Endothelial cell of umbilical vein (primary cell): ENCODE results near the gene DPH2. TPM values are rescaled to one million over a fixed set of nuclear protein-coding genes. Genes with fewer than 3 reads are reported as not detected.

Source experiments
- BruUV-seq: library from RNA; stranded (reverse); fragments of 400-500 nt; replicated peaks from 2 replicates; lab custom pipeline; 2021; lab: Mats Ljungman, UMichigan
- CTCF ChIA-PET: fragments of 300-600, 350-600 bp; sonication (Branson Sonifier 250); formaldehyde crosslinking; loops from one replicate; lab custom pipeline; 2021; ENCODE audit warnings: antibody characterized with exemption, inconsistent platforms; lab: Charles Lee
- POLR2A ChIA-PET: fragments of 300-600, 350-600 bp; sonication (Branson Sonifier 250); formaldehyde crosslinking; loops from one replicate; lab custom pipeline; 2021; ENCODE audit warnings: antibody characterized with exemption, inconsistent platforms; lab: Charles Lee
- DNase-seq: peaks from one replicate; pipeline ENCODE4 v3.0.0-alpha.2; 2011; ENCODE audit warnings: low read depth, low spot score
- FAIRE-seq: peaks from 2 replicates; lab custom pipeline; 2011; peaks lifted over from hg19 to GRCh38; lab: Jason Lieb, UNC
- H2AFZ ChIP-seq: 2 replicates; pipeline ENCODE4 v1.6.0; 2012; ENCODE audit warnings: low read depth, low read length, control low read depth, inconsistent platforms
- H3K27ac ChIP-seq: 2 replicates; pipeline ENCODE4 v1.5.1; 2011; ENCODE audit warnings: low read depth, mild to moderate bottlenecking, control low read depth, low read length, moderate library complexity; ENCODE audit not compliant: insufficient read depth
- H3K27me3 ChIP-seq, 2 experiments: 2 replicates each; pipeline versions ENCODE4 v1.6.0 to v1.6.1; 2011; ENCODE audit warnings: low read length in 2 of 2, mixed read lengths in 1 of 2; ENCODE audit not compliant: control insufficient read depth in 2 of 2, insufficient read depth in 2 of 2
- H3K36me3 ChIP-seq, 2 experiments: 2 replicates in 1 of 2; 3 replicates in 1 of 2; pipeline ENCODE4 v1.5.1; 2011; ENCODE audit warnings: low read length in 2 of 2, mild to moderate bottlenecking in 1 of 2, moderate library complexity in 1 of 2; ENCODE audit not compliant: control insufficient read depth in 2 of 2, insufficient read depth in 2 of 2; ENCODE audit errors: extremely low read depth in 1 of 2
- H3K4me1 ChIP-seq: 3 replicates; pipeline ENCODE4 v1.5.1; 2011; ENCODE audit warnings: mild to moderate bottlenecking, low read length; ENCODE audit not compliant: control insufficient read depth, insufficient read depth; ENCODE audit errors: extremely low read depth
- H3K4me2 ChIP-seq: 2 replicates; pipeline ENCODE4 v1.6.1; 2011; ENCODE audit warnings: low read length, control low read depth, mixed read lengths; ENCODE audit not compliant: insufficient read depth
- H3K4me3 ChIP-seq, 3 experiments: fragments of 200-600 bp in 1 of 3; sonication (generic), shearing (Covaris generic) in 1 of 3; replicated peaks in 1 of 3; 2 replicates each; pipeline ENCODE4 v1.5.1; 2011 to 2016; ENCODE audit warnings: control low read depth in 3 of 3, low read length in 3 of 3, mild to moderate bottlenecking in 2 of 3, inconsistent platforms in 1 of 3, low read depth in 1 of 3, moderate library complexity in 1 of 3; ENCODE audit not compliant: insufficient read depth in 1 of 3
- H3K79me2 ChIP-seq: 2 replicates; pipeline ENCODE4 v1.6.0; 2012; ENCODE audit warnings: low read length, inconsistent platforms; ENCODE audit not compliant: control insufficient read depth, insufficient read depth
- H3K9ac ChIP-seq: replicated peaks from 2 replicates; pipeline ENCODE3; 2011; ENCODE audit warnings: low read length, control low read depth; ENCODE audit not compliant: insufficient read depth; ENCODE audit errors: extremely low read depth
- H3K9me1 ChIP-seq: replicated peaks from 3 replicates; pipeline ENCODE4 v1.6.0; 2011; ENCODE audit warnings: mild to moderate bottlenecking, low read length; ENCODE audit not compliant: control insufficient read depth, insufficient read depth; ENCODE audit errors: extremely low read depth
- H3K9me3 ChIP-seq: replicated peaks from 2 replicates; pipeline ENCODE4 v1.5.1; 2012; ENCODE audit warnings: low read length, inconsistent platforms; ENCODE audit not compliant: control insufficient read depth, insufficient read depth
- H4K20me1 ChIP-seq: replicated peaks from 2 replicates; pipeline ENCODE3; 2011; ENCODE audit warnings: mild to moderate bottlenecking, low read length; ENCODE audit not compliant: control insufficient read depth, insufficient read depth; ENCODE audit errors: extremely low read depth
- CTCF ChIP-seq, 2 donors: IDR thresholded peaks; 1 replicate in 1 of 2; 2 replicates in 1 of 2; pipeline ENCODE4 v1.5.1; 2011; ENCODE audit warnings: low read length in 2 of 2, mild to moderate bottlenecking in 2 of 2, moderate library complexity in 2 of 2, control low read depth in 1 of 2, inconsistent platforms in 1 of 2, low read depth in 1 of 2; ENCODE audit not compliant: insufficient read depth in 1 of 2; ENCODE audit errors: extremely low read depth in 1 of 2
- EZH2 ChIP-seq: IDR thresholded peaks from 2 replicates; pipeline ENCODE4 v1.6.1; 2012; ENCODE audit warnings: borderline replicate concordance, low read depth, mild to moderate bottlenecking, moderate library complexity, low read length, inconsistent platforms; ENCODE audit not compliant: severe bottlenecking
- FOS ChIP-seq: IDR thresholded peaks from 2 replicates; pipeline ENCODE4 v1.6.1; 2011; ENCODE audit warnings: mild to moderate bottlenecking, low read length, moderate library complexity, borderline replicate concordance; ENCODE audit not compliant: insufficient read depth
- GATA2 ChIP-seq: IDR thresholded peaks from 2 replicates; pipeline ENCODE4 v1.7.0; 2011; ENCODE audit warnings: low read depth, mild to moderate bottlenecking, moderate library complexity, mixed read lengths, low read length; ENCODE audit not compliant: insufficient read length, insufficient read depth
- JUN ChIP-seq: IDR thresholded peaks from 2 replicates; pipeline ENCODE4 v1.6.1; 2011; ENCODE audit warnings: borderline replicate concordance, low read depth; ENCODE audit not compliant: insufficient read length, insufficient read depth
- MYC ChIP-seq: IDR thresholded peaks from one replicate; pipeline ENCODE4 v1.6.1; 2011; ENCODE audit warnings: mild to moderate bottlenecking, low read depth, low read length
- POLR2A ChIP-seq: IDR thresholded peaks from 2 replicates; pipeline ENCODE4 v1.6.1; 2012; ENCODE audit warnings: low read depth, mild to moderate bottlenecking, control low read depth, low read length
- POLR2AphosphoS5 ChIP-seq: IDR thresholded peaks from 2 replicates; pipeline ENCODE4 v1.6.1; 2012; ENCODE audit warnings: low read depth, mild to moderate bottlenecking, control low read depth, low read length, moderate library complexity; ENCODE audit not compliant: insufficient read depth
- dilution Hi-C: fragments of 300-500 bp; cut with MboI; formaldehyde crosslinking; loops from one replicate; pipeline ENCODE4 v1.15.0; 2019; ENCODE audit warnings: low sequenced_read_pairs; ENCODE audit not compliant: extremely low pct_ligation_motif_present
- intact Hi-C: fragments of 100-400 bp; cut with micrococcal nuclease; formaldehyde crosslinking; loops from one replicate; pipeline ENCODE4 v1.10.0; 2022
- polyA plus RNA-seq, 4 experiments: library from polyadenylated mRNA; depleted of rRNA in 3 of 4; stranded (reverse) in 3 of 4; unstranded in 1 of 4; fragments of >200 nt; gene quantifications; 2 replicates each; pipeline versions ENCODE4 v1.2.1 to v1.2.3, GENCODE V29; 2011 to 2012; ENCODE audit warnings: missing spikeins in 1 of 4
- total RNA-seq: library from RNA; stranded (reverse); gene quantifications from 2 replicates; pipeline ENCODE4 v1.2.3, GENCODE V29; 2021
- TF ChIP-seq, protein P1 (sequence below): IDR thresholded peaks from 2 replicates; pipeline ENCODE4 v1.6.1; 2011; ENCODE audit not compliant: insufficient read depth, insufficient read length

The DPH2 gene
- total and polyA plus RNA-seq, 2 donors (not counting 3 experiments of a cell fraction or from before 2014, with no cell fraction given), result 28.1 to 59.1 TPM

DNA sequence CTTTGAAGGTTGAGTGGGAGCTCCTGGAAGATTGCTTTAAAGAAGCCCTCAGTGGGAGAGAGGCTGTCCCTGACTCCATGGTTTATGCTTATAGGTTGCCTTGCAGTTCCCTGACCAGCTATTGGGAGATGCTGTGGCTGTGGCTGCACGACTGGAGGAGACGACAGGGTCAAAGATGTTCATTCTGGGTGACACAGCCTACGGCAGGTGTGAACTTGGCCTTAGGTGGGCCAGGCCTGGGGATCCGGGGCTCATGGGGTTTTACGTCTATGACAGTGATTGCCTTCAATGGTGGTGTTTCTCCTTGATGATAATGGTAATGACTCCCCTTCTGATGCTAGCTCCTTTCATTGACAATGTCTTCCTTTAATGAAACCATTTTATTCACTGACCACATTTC is 692 bp downstream of the DPH2 start:
- intact Hi-C loops, result no loop called here
- dilution Hi-C loops, result no loop called here
- Histone ChIP-seq H3K36me3 (peaks cover 0 to 14% of the 10 kb centered on the region in 2 experiments), H3K4me1 (peaks cover 12% of the 10 kb centered on the region), H3K4me2 (peak overlapping the region; percentile 70), H3K27ac (no peak overlapping the region), H3K9me1 (no peaks in the 10 kb centered on the region), H3K9ac (peak overlapping the region; percentile 26), H4K20me1 (no peaks in the 10 kb centered on the region), H3K4me3 (peak overlapping the region; percentile 49 to 87 (median 60)), H3K79me2 (peaks cover 11% of the 10 kb centered on the region), H2AFZ (no peak overlapping the region), H3K27me3 (no peaks in the 10 kb centered on the region), H3K9me3 (no peaks in the 10 kb centered on the region)
- DNase-seq, result no peak
- ChIA-PET CTCF (interaction anchor here (0.9 to 1.5 kb wide), 2 partner anchors 77 to 207 kb away, joined by 4 to 5 read pairs; no protein-coding TSS in a partner anchor), POLR2A (interaction anchor here (1.4 kb wide), 1 partner anchor 321 kb away, joined by 3 read pairs; the partner anchor contains the start of gene KDM4A)
- no peak for FAIRE-seq
- no TSS peak for BruUV-seq
- TF ChIP-seq GATA2, result no peak
- TF ChIP-seq CTCF (IDR thresholded peaks at IDR 0.05; ENCODE audit: extremely low read depth in 1 of 2, insufficient read depth in 1 of 2, low read depth in 1 of 2, low read length in 2 of 2), result no peak
- TF ChIP-seq POLR2AphosphoS5, result no peak
- TF ChIP-seq EZH2, result no peak
- TF ChIP-seq FOS, result no peak
- no peak for TF ChIP-seq POLR2A
- TF ChIP-seq, protein P1, sequence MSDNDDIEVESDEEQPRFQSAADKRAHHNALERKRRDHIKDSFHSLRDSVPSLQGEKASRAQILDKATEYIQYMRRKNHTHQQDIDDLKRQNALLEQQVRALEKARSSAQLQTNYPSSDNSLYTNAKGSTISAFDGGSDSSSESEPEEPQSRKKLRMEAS, result no peak
- TF ChIP-seq JUN, result no peak
- no peak for TF ChIP-seq MYC
